HG02840 (cell line): Measurements from ENCODE around the gene SH2D4B.
"Not testable (repeated sequence)": the region's sequence is repeated elsewhere in the genome, so short reads cannot be mapped to it uniquely, and the experiment has no call there.

ENCODE experiments used
- ATAC-seq: cut with Tn5 transposase; IDR thresholded peaks from one replicate; pipeline ENCODE4 v1.9.1; 2021; ENCODE audit warnings: mild to moderate bottlenecking, moderate library complexity, moderate number of reproducible peaks; ENCODE audit not compliant: unreplicated experiment, low FRiP score

The SH2D4B gene

GRCh38 chr10:80540981-80541750 lies 3.5 kb downstream of the SH2D4B start:
- ATAC-seq = peak; percentile 42

GRCh38 chr10:80542053-80542452 lies 4.4 kb downstream of the SH2D4B start:
- no peak for ATAC-seq

GRCh38 chr10:80542652-80543318 lies 5.1 kb downstream of the SH2D4B start:
- ATAC-seq = no peak

GRCh38 chr10:80543319-80543672 lies 5.6 kb downstream of the SH2D4B start:
- not testable (repeated sequence) for ATAC-seq

GRCh38 chr10:80544316-80544953 lies 6.7 kb downstream of the SH2D4B start:
- no peak for ATAC-seq

- ATAC-seq = no peak
Observed at GRCh38 chr10:80545258-80545881, 7.7 kb downstream of the SH2D4B start.

- ATAC-seq = no peak
Observed at GRCh38 chr10:80552151-80552646, 14.5 kb downstream of the SH2D4B start.

- ATAC-seq = no peak
Observed at GRCh38 chr10:80553436-80553835, 15.7 kb downstream of the SH2D4B start.

- no peak for ATAC-seq
Observed at GRCh38 chr10:80554050-80554449, 16.3 kb downstream of the SH2D4B start.

GRCh38 chr10:80555415-80555814 lies 17.7 kb downstream of the SH2D4B start:
- no peak for ATAC-seq

- ATAC-seq = no peak
Observed at GRCh38 chr10:80561950-80562349, 24.2 kb downstream of the SH2D4B start.

- ATAC-seq = no peak
Observed at GRCh38 chr10:80567292-80567691, 29.6 kb downstream of the SH2D4B start.

GRCh38 chr10:80569131-80569895 lies 31.6 kb downstream of the SH2D4B start:
- no peak for ATAC-seq

- ATAC-seq = no peak
Observed at GRCh38 chr10:80571352-80571751, 33.6 kb downstream of the SH2D4B start.

GRCh38 chr10:80579181-80579763 lies 41.6 kb downstream of the SH2D4B start:
- no peak for ATAC-seq

- ATAC-seq = no peak
Observed at GRCh38 chr10:80579849-80580637, 42.3 kb downstream of the SH2D4B start.

GRCh38 chr10:80580638-80581468 lies 43.2 kb downstream of the SH2D4B start:
- no peak for ATAC-seq

GRCh38 chr10:80581469-80581835 lies 43.8 kb downstream of the SH2D4B start:
- ATAC-seq = no peak
